SK-N-SH (cell line): Measurements from ENCODE around the gene APBA2. TPM values are rescaled to one million over a fixed set of nuclear protein-coding genes. Genes with fewer than 3 reads are reported as not detected.

Experiments used
- CTCF ChIA-PET: fragments of 300-600, 350-600 bp; formaldehyde crosslinking; extraction: SDS; loops from one replicate; lab custom pipeline; 2021; lab: Yijun Ruan, JAX
- POLR2A ChIA-PET: fragments of 350-600 bp; sonication (Branson Sonifier 250); formaldehyde crosslinking; extraction: SDS; loops from one replicate; lab custom pipeline; 2020; ENCODE audit warnings: antibody characterized with exemption, inconsistent platforms; lab: Yijun Ruan, JAX
- DNase-seq: peaks from one replicate; pipeline ENCODE4 v3.0.0; 2012
- H2AFZ ChIP-seq: fragments of 200-600 bp; sonication (generic); 2 replicates; pipeline ENCODE4 v1.8.1; 2016; ENCODE audit warnings: antibody characterized with exemption, mild to moderate bottlenecking, low read depth
- H3F3A ChIP-seq: fragments of 200-600 bp; sonication (generic); replicated peaks from 2 replicates; pipeline ENCODE3; 2016; ENCODE audit warnings: antibody characterized with exemption, mild to moderate bottlenecking; ENCODE audit not compliant: insufficient read depth
- H3K27ac ChIP-seq, 2 experiments: fragments of 200-500 bp in 1 of 2; fragments of 200-600 bp in 1 of 2; sonication (Bioruptor generic) in 1 of 2; sonication (generic), shearing (Covaris generic) in 1 of 2; 2 replicates each; pipeline versions ENCODE4 v1.5.1 to v1.6.1; 2014 to 2016; ENCODE audit warnings: low read depth in 2 of 2, inconsistent platforms in 1 of 2, low read length in 1 of 2, mild to moderate bottlenecking in 1 of 2, mixed read lengths in 1 of 2
- H3K27me3 ChIP-seq: fragments of 200-600 bp; sonication (generic), shearing (Covaris generic); 2 replicates; pipeline ENCODE4 v1.6.1; 2016; ENCODE audit warnings: mixed run types; ENCODE audit not compliant: insufficient read depth
- H3K36me3 ChIP-seq, 2 experiments: fragments of 200-500 bp in 1 of 2; fragments of 200-600 bp in 1 of 2; sonication (Bioruptor generic) in 1 of 2; sonication (generic) in 1 of 2; replicated peaks in 1 of 2; 2 replicates each; pipeline versions ENCODE3 to v1.5.1; 2014 to 2016; ENCODE audit warnings: low read length in 1 of 2, mild to moderate bottlenecking in 1 of 2; ENCODE audit not compliant: insufficient read depth in 2 of 2, control insufficient read depth in 1 of 2
- H3K4me1 ChIP-seq, 2 experiments: fragments of 200-500 bp in 1 of 2; fragments of 200-600 bp in 1 of 2; sonication (Bioruptor generic) in 1 of 2; sonication (generic), shearing (Covaris generic) in 1 of 2; 2 replicates each; pipeline versions ENCODE4 v1.5.1 to v1.6.1; 2014 to 2016; ENCODE audit warnings: low read depth in 1 of 2, low read length in 1 of 2, mixed run types in 1 of 2; ENCODE audit not compliant: insufficient read depth in 2 of 2, control insufficient read depth in 1 of 2
- H3K4me2 ChIP-seq: fragments of 200-600 bp; sonication (generic), shearing (Covaris generic); 2 replicates; pipeline ENCODE4 v1.6.1; 2017; ENCODE audit warnings: mixed run types
- H3K4me3 ChIP-seq, 2 experiments: fragments of 200-500 bp in 1 of 2; fragments of 200-600 bp in 1 of 2; sonication (Bioruptor generic) in 1 of 2; sonication (generic), shearing (Covaris generic) in 1 of 2; 2 replicates each; pipeline versions ENCODE4 v1.5.1 to v1.8.1; 2014 to 2016; ENCODE audit warnings: low read depth in 2 of 2, inconsistent platforms in 1 of 2, low read length in 1 of 2, mild to moderate bottlenecking in 1 of 2, mixed read lengths in 1 of 2, moderate library complexity in 1 of 2
- H3K79me2 ChIP-seq: fragments of 200-600 bp; sonication (generic); 2 replicates; pipeline ENCODE4 v1.8.1; 2017; ENCODE audit warnings: mild to moderate bottlenecking; ENCODE audit not compliant: insufficient read depth
- H3K9ac ChIP-seq: fragments of 200-600 bp; sonication (generic); 2 replicates; pipeline ENCODE4 v1.6.1; 2017; ENCODE audit warnings: mixed run types
- H3K9me2 ChIP-seq: fragments of 200-600 bp; sonication (generic); 2 replicates; pipeline ENCODE4 v1.6.1; 2017; ENCODE audit warnings: mixed run types
- H3K9me3 ChIP-seq: fragments of 200-600 bp; sonication (generic); 2 replicates; pipeline ENCODE4 v1.6.1; 2017; ENCODE audit warnings: mixed run types, mild to moderate bottlenecking, moderate library complexity
- H4K20me1 ChIP-seq: fragments of 200-600 bp; sonication (generic); 2 replicates; pipeline ENCODE4 v1.6.1; 2017; ENCODE audit warnings: mild to moderate bottlenecking, mixed run types; ENCODE audit not compliant: insufficient read depth
- CHD2 ChIP-seq: fragments of 150-350 bp; IDR thresholded peaks from 2 replicates; pipeline ENCODE4 v1.6.1; 2018; ENCODE audit warnings: low read length; ENCODE audit not compliant: partially characterized antibody
- ELF1 ChIP-seq: IDR thresholded peaks from 2 replicates; pipeline ENCODE4 v1.4.0; 2012
- EZH2phosphoT487 ChIP-seq: fragments of 200-600 bp; sonication (generic); IDR thresholded peaks from 2 replicates; pipeline ENCODE4 v1.6.1; 2017; ENCODE audit warnings: low read depth, mixed run types, mild to moderate bottlenecking, antibody characterized with exemption, moderate library complexity, borderline replicate concordance
- FOSL2 ChIP-seq: IDR thresholded peaks from 2 replicates; pipeline ENCODE4 v1.4.0; 2012; ENCODE audit warnings: low read depth, mild to moderate bottlenecking, moderate library complexity, borderline replicate concordance
- FOXM1 ChIP-seq: IDR thresholded peaks from 2 replicates; pipeline ENCODE4 v1.4.0; 2012; ENCODE audit warnings: low read depth, mild to moderate bottlenecking
- GABPA ChIP-seq: IDR thresholded peaks from 2 replicates; pipeline ENCODE4 v1.4.0; 2012; ENCODE audit warnings: low read depth, mild to moderate bottlenecking
- GATA2 ChIP-seq: sonication (generic); formaldehyde crosslinking; IDR thresholded peaks from 2 replicates; pipeline ENCODE4 v1.5.0; 2020; ENCODE audit warnings: mild to moderate bottlenecking, missing genetic modification reagents
- JUND ChIP-seq: IDR thresholded peaks from 2 replicates; pipeline ENCODE4 v1.4.0; 2012
- MXI1 ChIP-seq: IDR thresholded peaks from 2 replicates; pipeline ENCODE4 v1.6.1; 2012; ENCODE audit warnings: mild to moderate bottlenecking, low read depth, low read length, improper control_type of control experiment
- NFIC ChIP-seq: IDR thresholded peaks from 2 replicates; pipeline ENCODE4 v1.4.0; 2012; ENCODE audit warnings: borderline replicate concordance
- NRF1 ChIP-seq: IDR thresholded peaks from 2 replicates; pipeline ENCODE4 v1.6.1; 2012; ENCODE audit warnings: low read depth, mild to moderate bottlenecking, low read length
- POLR2AphosphoS5 ChIP-seq: IDR thresholded peaks from 2 replicates; pipeline ENCODE4 v1.6.1; 2012; ENCODE audit warnings: low read depth, low read length
- RAD21 ChIP-seq: IDR thresholded peaks from 2 replicates; pipeline ENCODE4 v1.6.1; 2012; ENCODE audit warnings: mild to moderate bottlenecking, low read length
- RCOR1 ChIP-seq: fragments of 150-350 bp; IDR thresholded peaks from 2 replicates; pipeline ENCODE4 v1.6.1; 2017; ENCODE audit warnings: antibody characterized with exemption, low read length
- SIN3A ChIP-seq: IDR thresholded peaks from 2 replicates; pipeline ENCODE4 v1.6.1; 2012; ENCODE audit warnings: low read depth, mild to moderate bottlenecking, low read length, moderate library complexity, borderline replicate concordance
- SMC3 ChIP-seq: IDR thresholded peaks from 2 replicates; pipeline ENCODE4 v1.6.1; 2012; ENCODE audit warnings: low read depth, low read length, improper control_type of control experiment
- WGBS: methylation state at CpG from one replicate; pipeline ENCODE4 v1.1.6; 2017; ENCODE audit warnings: low lambda C conversion rate; 5-methylcytosine and 5-hydroxymethylcytosine counted together
- polyA plus RNA-seq, 3 experiments: library from polyadenylated mRNA; depleted of rRNA; stranded (reverse); fragments of >200 nt; gene quantifications; 2 replicates each; pipeline ENCODE4 v1.2.3, GENCODE V29; 2012
- TF ChIP-seq, protein P1 (sequence below): fragments of 150-350 bp; IDR thresholded peaks from 2 replicates; pipeline ENCODE4 v1.6.1; 2016; ENCODE audit warnings: mild to moderate bottlenecking, low read depth, low read length
- TF ChIP-seq, protein P2 (sequence below): fragments of 200-600 bp; sonication (generic); IDR thresholded peaks from 2 replicates; pipeline ENCODE4 v1.6.1; 2017; ENCODE audit warnings: antibody characterized with exemption, mild to moderate bottlenecking, moderate library complexity
- TF ChIP-seq, protein P3 (sequence below): IDR thresholded peaks from 2 replicates; pipeline ENCODE4 v1.4.0; 2012; ENCODE audit warnings: low read depth, borderline replicate concordance
- TF ChIP-seq, protein P4 (sequence below): IDR thresholded peaks from 2 replicates; pipeline ENCODE4 v1.4.0; 2012; ENCODE audit warnings: low read depth

APBA2 gene
- polyA plus RNA-seq, 1 of the 3 experiments (the other 2 are of a cell fraction): 12.7 TPM

DNA sequence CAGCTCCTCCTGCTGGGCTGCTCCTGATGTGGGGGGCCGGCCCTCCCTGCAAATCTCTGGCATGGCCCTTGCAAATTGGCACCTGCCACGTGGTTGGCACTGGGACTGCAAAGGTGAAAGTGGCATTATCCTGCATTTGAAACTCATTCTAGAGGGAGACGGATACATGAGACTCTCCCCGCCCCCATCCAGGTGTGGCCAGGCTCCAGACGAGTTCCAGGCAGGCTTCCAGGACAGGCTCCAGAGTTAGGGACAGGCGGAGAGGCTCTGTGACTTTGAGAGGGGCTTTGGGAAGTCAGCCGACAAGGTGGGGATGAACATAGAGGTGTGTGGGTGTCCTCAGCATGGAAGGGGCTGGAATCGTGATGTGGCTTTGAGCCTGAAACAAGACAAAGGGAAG, 178.5 kb downstream of the APBA2 start:
- no peak overlapping the region for H2AFZ ChIP-seq
- H3K79me2 ChIP-seq: no peaks in the 10 kb centered on the region
- peaks cover 0 to 10% of the 10 kb centered on the region in 2 experiments; a peak in 1 of 4 replicates for H3K4me1 ChIP-seq
- no peak overlapping the region for H3K4me2 ChIP-seq
- ChIA-PET POLR2A (no interaction called here), CTCF (no interaction called here)
- H3K27me3 ChIP-seq: no peaks in the 10 kb centered on the region
- no peak overlapping the region for H3K4me3 ChIP-seq
- WGBS: 74% methylated on average over 8 of the region's 8 CpGs
- H3K36me3 ChIP-seq: no peaks in the 10 kb centered on the region
- no peak overlapping the region for H3K27ac ChIP-seq
- DNase-seq: no peak
- no peaks in the 10 kb centered on the region for H3K9me2 ChIP-seq
- no peaks in the 10 kb centered on the region for H4K20me1 ChIP-seq
- H3F3A ChIP-seq: no peaks in the 10 kb centered on the region
- H3K9ac ChIP-seq: no peak overlapping the region
- TF ChIP-seq, protein P1, sequence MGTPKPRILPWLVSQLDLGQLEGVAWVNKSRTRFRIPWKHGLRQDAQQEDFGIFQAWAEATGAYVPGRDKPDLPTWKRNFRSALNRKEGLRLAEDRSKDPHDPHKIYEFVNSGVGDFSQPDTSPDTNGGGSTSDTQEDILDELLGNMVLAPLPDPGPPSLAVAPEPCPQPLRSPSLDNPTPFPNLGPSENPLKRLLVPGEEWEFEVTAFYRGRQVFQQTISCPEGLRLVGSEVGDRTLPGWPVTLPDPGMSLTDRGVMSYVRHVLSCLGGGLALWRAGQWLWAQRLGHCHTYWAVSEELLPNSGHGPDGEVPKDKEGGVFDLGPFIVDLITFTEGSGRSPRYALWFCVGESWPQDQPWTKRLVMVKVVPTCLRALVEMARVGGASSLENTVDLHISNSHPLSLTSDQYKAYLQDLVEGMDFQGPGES: no peak
- no peak for TF ChIP-seq POLR2AphosphoS5
- TF ChIP-seq CHD2: no peak
- TF ChIP-seq, protein P2, sequence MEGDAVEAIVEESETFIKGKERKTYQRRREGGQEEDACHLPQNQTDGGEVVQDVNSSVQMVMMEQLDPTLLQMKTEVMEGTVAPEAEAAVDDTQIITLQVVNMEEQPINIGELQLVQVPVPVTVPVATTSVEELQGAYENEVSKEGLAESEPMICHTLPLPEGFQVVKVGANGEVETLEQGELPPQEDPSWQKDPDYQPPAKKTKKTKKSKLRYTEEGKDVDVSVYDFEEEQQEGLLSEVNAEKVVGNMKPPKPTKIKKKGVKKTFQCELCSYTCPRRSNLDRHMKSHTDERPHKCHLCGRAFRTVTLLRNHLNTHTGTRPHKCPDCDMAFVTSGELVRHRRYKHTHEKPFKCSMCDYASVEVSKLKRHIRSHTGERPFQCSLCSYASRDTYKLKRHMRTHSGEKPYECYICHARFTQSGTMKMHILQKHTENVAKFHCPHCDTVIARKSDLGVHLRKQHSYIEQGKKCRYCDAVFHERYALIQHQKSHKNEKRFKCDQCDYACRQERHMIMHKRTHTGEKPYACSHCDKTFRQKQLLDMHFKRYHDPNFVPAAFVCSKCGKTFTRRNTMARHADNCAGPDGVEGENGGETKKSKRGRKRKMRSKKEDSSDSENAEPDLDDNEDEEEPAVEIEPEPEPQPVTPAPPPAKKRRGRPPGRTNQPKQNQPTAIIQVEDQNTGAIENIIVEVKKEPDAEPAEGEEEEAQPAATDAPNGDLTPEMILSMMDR: no peak
- TF ChIP-seq NRF1: no peak
- TF ChIP-seq, protein P3, sequence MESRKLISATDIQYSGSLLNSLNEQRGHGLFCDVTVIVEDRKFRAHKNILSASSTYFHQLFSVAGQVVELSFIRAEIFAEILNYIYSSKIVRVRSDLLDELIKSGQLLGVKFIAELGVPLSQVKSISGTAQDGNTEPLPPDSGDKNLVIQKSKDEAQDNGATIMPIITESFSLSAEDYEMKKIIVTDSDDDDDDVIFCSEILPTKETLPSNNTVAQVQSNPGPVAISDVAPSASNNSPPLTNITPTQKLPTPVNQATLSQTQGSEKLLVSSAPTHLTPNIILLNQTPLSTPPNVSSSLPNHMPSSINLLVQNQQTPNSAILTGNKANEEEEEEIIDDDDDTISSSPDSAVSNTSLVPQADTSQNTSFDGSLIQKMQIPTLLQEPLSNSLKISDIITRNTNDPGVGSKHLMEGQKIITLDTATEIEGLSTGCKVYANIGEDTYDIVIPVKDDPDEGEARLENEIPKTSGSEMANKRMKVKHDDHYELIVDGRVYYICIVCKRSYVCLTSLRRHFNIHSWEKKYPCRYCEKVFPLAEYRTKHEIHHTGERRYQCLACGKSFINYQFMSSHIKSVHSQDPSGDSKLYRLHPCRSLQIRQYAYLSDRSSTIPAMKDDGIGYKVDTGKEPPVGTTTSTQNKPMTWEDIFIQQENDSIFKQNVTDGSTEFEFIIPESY: no peak
- no peak for TF ChIP-seq GABPA
- no peak for TF ChIP-seq NFIC
- no peak for TF ChIP-seq JUND
- no peak for TF ChIP-seq SMC3
- TF ChIP-seq GATA2 (CRISPR knock-in tag): no peak
- no peak for TF ChIP-seq MXI1
- no peak for TF ChIP-seq SIN3A
- TF ChIP-seq FOSL2: no peak
- TF ChIP-seq, protein P4, sequence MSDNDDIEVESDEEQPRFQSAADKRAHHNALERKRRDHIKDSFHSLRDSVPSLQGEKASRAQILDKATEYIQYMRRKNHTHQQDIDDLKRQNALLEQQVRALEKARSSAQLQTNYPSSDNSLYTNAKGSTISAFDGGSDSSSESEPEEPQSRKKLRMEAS: no peak
- no peak for TF ChIP-seq RCOR1
- TF ChIP-seq RAD21: no peak
- no peak for TF ChIP-seq ELF1
- no peak for TF ChIP-seq FOXM1
- TF ChIP-seq EZH2phosphoT487: no peak
- no peaks in the 10 kb centered on the region for H3K9me3 ChIP-seq
